ENCODE data around the gene PHF2. TPM values are rescaled to one million over a fixed set of nuclear protein-coding genes. Genes with fewer than 3 reads are reported as not detected.

The PHF2 gene
- total RNA-seq, 2 experiments from 2014 or later = 20.6 to 23.7 TPM

DNA sequence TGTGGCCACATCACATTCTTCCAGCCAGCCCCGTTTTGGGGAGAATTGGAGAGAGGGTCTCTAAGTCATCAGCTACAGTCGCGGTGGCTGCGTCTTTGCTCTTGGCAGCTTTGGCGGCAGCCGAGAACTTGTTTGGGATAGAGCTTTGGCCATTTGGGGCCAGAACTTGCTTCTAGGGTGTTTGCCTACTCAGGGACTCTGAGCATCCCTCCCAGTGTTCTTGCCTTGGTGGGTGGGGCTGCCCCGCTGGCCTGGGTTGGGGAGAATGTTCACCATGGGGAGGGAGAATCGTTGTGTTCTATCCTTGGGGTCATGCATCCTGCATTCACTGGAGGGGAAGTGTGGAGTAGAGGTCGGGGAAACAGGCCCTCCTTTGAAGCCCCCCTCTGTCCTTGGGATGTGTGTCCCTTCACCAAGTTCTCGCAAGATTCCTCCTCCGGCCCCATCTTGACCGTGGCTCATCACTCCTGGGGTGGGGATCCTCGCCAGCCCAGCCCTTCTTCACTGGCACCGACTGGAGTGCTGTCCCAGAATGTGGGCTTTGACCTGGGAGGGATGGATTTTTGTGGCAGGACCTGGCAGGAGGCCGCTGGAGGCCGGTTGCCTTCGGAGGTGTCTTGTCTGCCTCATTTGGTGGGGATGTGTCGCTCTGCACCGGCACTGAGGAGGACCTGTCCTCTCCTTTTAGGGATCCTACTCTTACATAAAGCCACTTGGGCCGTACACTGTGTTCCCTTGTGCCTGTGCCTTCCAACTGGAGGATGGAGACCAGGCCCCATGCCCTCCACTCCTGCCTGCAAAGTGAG, 3.5 kb downstream of the PHF2 start:
- no peak overlapping the region for H2AFZ ChIP-seq (ENCODE audit: low read length)
- H3K36me3 ChIP-seq (ENCODE audit: insufficient read depth, low read length) = no peaks in the 10 kb centered on the region; the same call in 1 of the 2 replicates
- no peak overlapping the region for H3K4me2 ChIP-seq (ENCODE audit: low read length)
- no peak overlapping the region for H3K27ac ChIP-seq (ENCODE audit: low read depth, low read length, poor library complexity, severe bottlenecking)
- ChIA-PET POLR2A (no interaction called here), CTCF (ENCODE audit: unreplicated experiment) (no interaction called here)
- H4K20me1 ChIP-seq (ENCODE audit: insufficient read depth, low read length) = no peaks in the 10 kb centered on the region
- intact Hi-C loops (cut with micrococcal nuclease; ENCODE audit: unreplicated experiment) = no loop called here
- no TSS peak for BruUV-seq (replicated peaks)
- DNase-seq (ENCODE audit: low spot score) = no peak
- no peaks in the 10 kb centered on the region for H3K9me2 ChIP-seq (ENCODE audit: insufficient read depth, low read length)
- 0 out of 2 replicates have a peak, but pooled peaks cover 9% of the 10 kb centered on the region for H3K9me3 ChIP-seq (ENCODE audit: low read length)
- peaks cover 17% of the 10 kb centered on the region for H3K4me1 ChIP-seq (ENCODE audit: insufficient read depth, low read length, poor library complexity, severe bottlenecking)
- H3K4me3 ChIP-seq (ENCODE audit: low read depth, low read length, poor library complexity, severe bottlenecking) = no peak overlapping the region
- no peaks in the 10 kb centered on the region for H3K79me2 ChIP-seq (ENCODE audit: insufficient read depth, low read depth, low read length)
- no peak for TF ChIP-seq CTCF (conservative IDR thresholded peaks at IDR 0.05; ENCODE audit: low read length)
- no peak for TF ChIP-seq EZH2phosphoT487 (IDR thresholded peaks at IDR 0.05; ENCODE audit: borderline replicate concordance, low read depth, low read length)

DNA sequence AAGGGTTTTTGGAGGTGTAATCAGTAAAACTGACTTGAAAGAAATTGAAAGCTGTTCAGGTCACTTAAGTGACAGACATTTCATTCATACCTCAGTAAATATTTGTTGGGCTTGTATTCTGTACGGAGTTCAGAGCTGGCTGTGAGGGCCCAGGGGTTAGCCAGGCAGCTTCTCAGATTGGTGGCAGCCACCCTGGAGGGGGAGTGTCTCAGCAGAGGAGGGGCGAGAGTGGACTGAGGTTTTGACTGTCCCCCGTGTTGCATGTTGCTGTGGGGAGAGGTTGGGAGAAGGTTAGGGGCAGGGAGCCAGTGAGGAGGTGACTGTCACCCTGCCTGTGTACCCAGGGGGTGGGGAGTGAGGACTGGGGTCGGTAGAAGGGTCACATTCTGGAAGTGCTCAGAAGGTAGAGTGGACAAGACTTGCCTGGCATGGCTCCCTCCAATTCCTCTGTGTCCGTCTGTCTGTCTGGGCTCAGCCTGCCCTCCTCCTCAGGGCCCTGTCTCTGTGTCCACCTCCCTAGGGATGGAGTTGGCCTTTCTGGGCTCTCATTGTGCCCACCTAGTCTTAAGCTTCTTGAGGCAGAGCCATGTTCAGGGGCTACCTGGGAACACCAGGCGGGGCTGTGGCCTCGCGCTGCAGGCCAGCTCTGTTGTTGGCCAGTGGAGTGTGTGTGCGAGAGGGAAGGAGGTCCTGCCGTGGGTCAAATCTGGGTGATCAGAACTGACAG, 4.4 kb downstream of the PHF2 start:
- H3K36me3 ChIP-seq (ENCODE audit: insufficient read depth, low read length) = no peaks in the 10 kb centered on the region; the same call in 1 of the 2 replicates
- H3K4me1 ChIP-seq (ENCODE audit: insufficient read depth, low read length, poor library complexity, severe bottlenecking) = peaks cover 9% of the 10 kb centered on the region
- intact Hi-C loops (cut with micrococcal nuclease; ENCODE audit: unreplicated experiment) = no loop called here
- ChIA-PET POLR2A (no interaction called here), CTCF (ENCODE audit: unreplicated experiment) (no interaction called here)
- TF ChIP-seq EZH2phosphoT487 (IDR thresholded peaks at IDR 0.05; ENCODE audit: borderline replicate concordance, low read depth, low read length) (no peak), CTCF (conservative IDR thresholded peaks at IDR 0.05; ENCODE audit: low read length) (no peak)
- no peak overlapping the region for H3K4me2 ChIP-seq (ENCODE audit: low read length)
- H3K79me2 ChIP-seq (ENCODE audit: insufficient read depth, low read depth, low read length) = no peaks in the 10 kb centered on the region; the same call in 1 of the 2 replicates
- no TSS peak for BruUV-seq (replicated peaks)
- H3K27ac ChIP-seq (ENCODE audit: low read depth, low read length, poor library complexity, severe bottlenecking) = no peak overlapping the region
- no peaks in the 10 kb centered on the region for H3K9me2 ChIP-seq (ENCODE audit: insufficient read depth, low read length)
- no peaks in the 10 kb centered on the region for H4K20me1 ChIP-seq (ENCODE audit: insufficient read depth, low read length)
- no peak for DNase-seq (ENCODE audit: low spot score)
- no peak overlapping the region for H3K4me3 ChIP-seq (ENCODE audit: low read depth, low read length, poor library complexity, severe bottlenecking)
- no peak overlapping the region for H2AFZ ChIP-seq (ENCODE audit: low read length)
- H3K9me3 ChIP-seq (ENCODE audit: low read length) = 0 out of 2 replicates have a peak, but pooled peaks cover 9% of the 10 kb centered on the region
